Hematopoietic multipotent progenitor cell treated with erythropoietin and hydrocortisone succinate and interleukin-3 and kit ligand, for 17 days (in vitro differentiated cells): Measurements from ENCODE around the gene ISYNA1.

Experiments used
- DNase-seq: peaks from one replicate; pipeline ENCODE4 v3.0.0-alpha.2; 2015; ENCODE audit warnings: low spot score

The ISYNA1 gene

GRCh38 chr19:18467978-18468377 lies 30.0 kb upstream of the ISYNA1 start:
- DNase-seq = no peak

GRCh38 chr19:18466354-18466753 lies 28.4 kb upstream of the ISYNA1 start:
- no peak for DNase-seq

GRCh38 chr19:18465964-18466339 lies 28.0 kb upstream of the ISYNA1 start:
- no peak for DNase-seq

- no peak for DNase-seq
Observed at GRCh38 chr19:18465214-18465963, 27.5 kb upstream of the ISYNA1 start.

GRCh38 chr19:18464646-18465045 lies 26.7 kb upstream of the ISYNA1 start:
- no peak for DNase-seq

GRCh38 chr19:18461471-18461870 lies 23.5 kb upstream of the ISYNA1 start:
- no peak for DNase-seq

- DNase-seq = no peak
Observed at GRCh38 chr19:18460900-18461299, 23.0 kb upstream of the ISYNA1 start.

GRCh38 chr19:18457483-18458331 lies 19.8 kb upstream of the ISYNA1 start:
- DNase-seq = no peak

GRCh38 chr19:18456974-18457373 lies 19.0 kb upstream of the ISYNA1 start:
- DNase-seq = no peak

GRCh38 chr19:18456279-18456678 lies 18.3 kb upstream of the ISYNA1 start:
- no peak for DNase-seq

GRCh38 chr19:18453269-18454024 lies 15.5 kb upstream of the ISYNA1 start:
- no peak for DNase-seq

GRCh38 chr19:18452386-18452785 lies 14.5 kb upstream of the ISYNA1 start:
- DNase-seq = no peak

- peak; percentile 84 for DNase-seq
Observed at GRCh38 chr19:18450931-18451836, 13.3 kb upstream of the ISYNA1 start.

- no peak for DNase-seq
Observed at GRCh38 chr19:18450021-18450930, 12.3 kb upstream of the ISYNA1 start.

GRCh38 chr19:18449552-18449951 lies 11.6 kb upstream of the ISYNA1 start:
- DNase-seq = no peak

GRCh38 chr19:18446811-18447359 lies 9.0 kb upstream of the ISYNA1 start:
- no peak for DNase-seq

- no peak for DNase-seq
Observed at GRCh38 chr19:18446145-18446810, 8.3 kb upstream of the ISYNA1 start.

GRCh38 chr19:18445262-18445948 lies 7.5 kb upstream of the ISYNA1 start:
- no peak for DNase-seq

- DNase-seq = no peak
Observed at GRCh38 chr19:18444513-18444912, 6.6 kb upstream of the ISYNA1 start.
